Liver (tissue), 9 donors: ENCODE measurements around the gene STOML1. TPM values are rescaled to one million over a fixed set of nuclear protein-coding genes. Genes with fewer than 3 reads are reported as not detected.

Source experiments
- DNase-seq: peaks from one replicate; pipeline ENCODE4 v3.0.0-alpha.2; 2017; ENCODE audit warnings: low spot score
- H3K27ac ChIP-seq, 2 donors: one replicate each; pipeline ENCODE4 v1.7.0; 2013; ENCODE audit warnings: inconsistent platforms in 2 of 2, low read length in 2 of 2, control low read depth in 1 of 2, low read depth in 1 of 2, mild to moderate bottlenecking in 1 of 2
- H3K27me3 ChIP-seq, 4 donors: one replicate each; pipeline versions ENCODE4 v1.6.1 to v1.7.0; 2013; ENCODE audit warnings: low read length in 3 of 4, inconsistent platforms in 1 of 4, mild to moderate bottlenecking in 1 of 4, moderate library complexity in 1 of 4; ENCODE audit not compliant: control insufficient read depth in 4 of 4, insufficient read depth in 4 of 4
- H3K36me3 ChIP-seq, 4 donors: one replicate each; pipeline versions ENCODE4 v1.6.1 to v1.7.0; 2013; ENCODE audit warnings: low read length in 3 of 4, mild to moderate bottlenecking in 3 of 4, low read depth in 1 of 4, moderate library complexity in 1 of 4; ENCODE audit not compliant: control insufficient read depth in 4 of 4, insufficient read depth in 3 of 4
- H3K4me1 ChIP-seq, 4 donors: one replicate each; pipeline versions ENCODE4 v1.6.1 to v1.7.0; 2013; ENCODE audit warnings: low read length in 3 of 4, mild to moderate bottlenecking in 3 of 4, moderate library complexity in 1 of 4; ENCODE audit not compliant: control insufficient read depth in 4 of 4, insufficient read depth in 4 of 4
- H3K4me3 ChIP-seq, 3 donors: one replicate each; pipeline versions ENCODE4 v1.6.1 to v1.7.0; 2013; ENCODE audit warnings: low read length in 3 of 3, control low read depth in 1 of 3, low read depth in 1 of 3, mild to moderate bottlenecking in 1 of 3
- H3K9ac ChIP-seq, 2 donors: one replicate each; pipeline ENCODE4 v1.7.0; 2013; ENCODE audit warnings: low read length in 2 of 2, mild to moderate bottlenecking in 2 of 2, moderate library complexity in 2 of 2, control low read depth in 1 of 2, low read depth in 1 of 2
- H3K9me3 ChIP-seq, 4 donors: one replicate each; pipeline versions ENCODE4 v1.6.1 to v1.7.0; 2013; ENCODE audit warnings: low read length in 3 of 4; ENCODE audit not compliant: control insufficient read depth in 4 of 4
- ATF3 ChIP-seq: IDR thresholded peaks from 2 replicates; pipeline ENCODE4 v1.6.1; 2016; ENCODE audit warnings: antibody characterized with exemption
- EGR1 ChIP-seq, 2 donors: IDR thresholded peaks; 2 replicates each; pipeline ENCODE4 v1.6.1; 2016 to 2018; ENCODE audit warnings: antibody characterized with exemption in 2 of 2, low read depth in 2 of 2
- FOXA1 ChIP-seq: IDR thresholded peaks from 2 replicates; pipeline ENCODE4 v1.6.1; 2016; ENCODE audit warnings: antibody characterized with exemption
- FOXA2 ChIP-seq: IDR thresholded peaks from 2 replicates; pipeline ENCODE4 v1.6.1; 2016; ENCODE audit warnings: antibody characterized with exemption
- GABPA ChIP-seq, 2 donors: IDR thresholded peaks in 1 of 2; conservative IDR thresholded peaks in 1 of 2; 2 replicates each; pipeline ENCODE4 v1.6.1; 2016; ENCODE audit warnings: antibody characterized with exemption in 2 of 2, mild to moderate bottlenecking in 1 of 2, moderate library complexity in 1 of 2
- HNF4A ChIP-seq, 2 donors: conservative IDR thresholded peaks; 2 replicates each; pipeline ENCODE4 v1.6.1; 2016; ENCODE audit warnings: antibody characterized with exemption in 2 of 2, mild to moderate bottlenecking in 2 of 2
- HNF4G ChIP-seq: IDR thresholded peaks from 2 replicates; pipeline ENCODE4 v1.6.1; 2016; ENCODE audit warnings: antibody characterized with exemption
- MAX ChIP-seq: IDR thresholded peaks from 2 replicates; pipeline ENCODE4 v1.6.1; 2016; ENCODE audit warnings: antibody characterized with exemption
- RAD21 ChIP-seq, 2 donors: IDR thresholded peaks; 2 replicates each; pipeline ENCODE4 v1.6.1; 2016; ENCODE audit warnings: antibody characterized with exemption in 2 of 2, mild to moderate bottlenecking in 2 of 2
- RXRA ChIP-seq, 2 donors: IDR thresholded peaks; 2 replicates each; pipeline ENCODE4 v1.6.1; 2017 to 2018; ENCODE audit warnings: antibody characterized with exemption in 2 of 2, mild to moderate bottlenecking in 1 of 2
- SP1 ChIP-seq: IDR thresholded peaks from 2 replicates; pipeline ENCODE4 v1.6.1; 2018; ENCODE audit warnings: antibody characterized with exemption, mild to moderate bottlenecking
- TAF1 ChIP-seq: conservative IDR thresholded peaks from 2 replicates; pipeline ENCODE4 v1.6.1; 2016; ENCODE audit warnings: antibody characterized with exemption, mild to moderate bottlenecking
- YY1 ChIP-seq: IDR thresholded peaks from 2 replicates; pipeline ENCODE4 v1.6.1; 2016; ENCODE audit warnings: antibody characterized with exemption, mild to moderate bottlenecking
- WGBS: extraction: QIAGEN DNeasy Blood & Tissue Kit; methylation state at CpG from one replicate; pipeline ENCODE4 v1.1.7; 2013; 5-methylcytosine and 5-hydroxymethylcytosine counted together
- polyA plus RNA-seq, 2 donors: library from polyadenylated mRNA; stranded (reverse) in 1 of 2; unstranded in 1 of 2; fragments of 200-250 nt in 1 of 2; fragments of >200 nt in 1 of 2; fragmentation: Nextera tagmentation in 1 of 2; extraction: Ambion mirVana in 1 of 2; gene quantifications; one replicate each; pipeline versions ENCODE4 v1.2.1 to v1.2.3, GENCODE V29; 2013 to 2015
- total RNA-seq, 2 donors: library from RNA; depleted of rRNA; stranded (reverse); fragments of >200 nt; gene quantifications; one replicate each; pipeline ENCODE4 v1.2.3, GENCODE V29; 2014
- TF ChIP-seq, protein P1 (sequence below): fragments of 150-350 bp; IDR thresholded peaks from 2 replicates; pipeline ENCODE4 v1.5.1; 2017; ENCODE audit warnings: improper control_type of control experiment, low read depth, low read length; ENCODE audit not compliant: missing input control
- donor health status: healthy.
- donor health status: healthy.
- donor health status: healthy.
- donor health status: healthy.
- donor health status: healthy.

STOML1 gene
- total and polyA plus RNA-seq, 4 donors, result 5.4 to 9.4 (median 6.4) TPM

DNA sequence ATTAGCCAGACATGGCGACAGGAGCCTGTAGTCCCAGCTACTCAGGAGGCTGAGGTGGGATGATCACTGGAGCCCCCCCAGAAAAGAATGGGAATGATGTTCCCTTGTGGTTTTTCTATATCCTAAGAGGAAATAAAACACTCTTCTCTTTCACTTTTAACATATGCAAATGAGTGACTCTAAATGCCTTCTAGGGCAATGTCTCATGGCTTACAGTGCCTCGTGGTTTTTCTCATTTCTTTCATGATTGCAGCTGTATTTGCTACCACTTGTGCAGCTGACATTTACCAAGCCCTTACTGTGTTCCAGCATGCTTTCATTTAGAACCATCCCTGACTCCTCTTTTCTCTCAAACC, 26.4 kb downstream of the STOML1 start:
- no peak overlapping the region for H3K4me3 ChIP-seq
- no peak for TF ChIP-seq HNF4G
- TF ChIP-seq MAX, result no peak
- no peak for TF ChIP-seq ATF3
- TF ChIP-seq FOXA1, result no peak
- no peak for TF ChIP-seq YY1
- no peak for TF ChIP-seq RXRA (IDR thresholded peaks at IDR 0.05)
- TF ChIP-seq GABPA (IDR thresholded peaks at IDR 0.05 in 1 of 2, conservative IDR thresholded peaks at IDR 0.05 in 1 of 2), result no peak
- no peaks in the 10 kb centered on the region for H3K9me3 ChIP-seq
- no peak overlapping the region for H3K27ac ChIP-seq
- no peaks in the 10 kb centered on the region for H3K36me3 ChIP-seq
- no peak for DNase-seq
- 55% methylated on average over 2 of the region's 2 CpGs for WGBS
- no peaks in the 10 kb centered on the region for H3K27me3 ChIP-seq
- peaks cover 0 to 6% (median 1%) of the 10 kb centered on the region in 4 donors for H3K4me1 ChIP-seq
- no peak overlapping the region for H3K9ac ChIP-seq

DNA sequence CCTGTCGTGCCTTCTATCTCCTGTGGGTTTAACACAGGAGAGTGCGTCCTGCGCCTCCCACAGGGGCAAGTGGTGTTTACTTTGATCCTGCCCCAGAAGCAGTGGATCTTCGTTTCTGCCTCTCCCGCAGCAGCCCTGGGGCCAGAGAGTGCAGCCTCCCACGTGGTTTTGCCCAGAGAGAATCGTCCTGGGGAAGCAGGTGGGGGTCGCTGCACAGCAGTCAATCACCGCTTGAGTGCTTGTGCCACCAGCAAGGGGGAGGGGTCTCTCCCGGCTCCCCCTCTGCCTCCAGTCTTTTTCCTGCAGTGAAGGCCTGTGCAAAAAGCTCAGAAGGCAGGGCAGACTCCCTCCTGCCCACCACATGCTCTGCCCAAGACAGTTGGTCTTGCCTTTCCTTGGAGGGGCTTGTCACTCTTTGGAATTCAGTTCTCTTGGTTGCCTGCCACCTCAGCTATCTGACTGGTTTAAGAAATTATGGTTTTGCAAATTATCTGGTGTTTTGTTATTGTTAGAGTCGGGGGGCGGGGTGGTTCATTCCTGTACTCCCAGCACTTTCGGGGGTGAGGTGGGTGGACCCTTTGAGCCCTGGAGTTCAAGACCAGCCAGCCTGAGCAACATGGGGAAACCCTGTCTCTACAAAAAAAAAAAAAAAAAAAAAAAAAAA, 26.9 kb downstream of the STOML1 start:
- Histone ChIP-seq H3K9me3 (no peaks in the 10 kb centered on the region), H3K27ac (no peak overlapping the region), H3K9ac (no peak overlapping the region), H3K4me3 (no peak overlapping the region), H3K27me3 (no peaks in the 10 kb centered on the region), H3K4me1 (peaks cover 0 to 6% (median 1%) of the 10 kb centered on the region in 4 donors), H3K36me3 (no peaks in the 10 kb centered on the region)
- DNase-seq, result no peak
- TF ChIP-seq FOXA2 (no peak), MAX (no peak), ATF3 (no peak), HNF4G (no peak), RXRA (IDR thresholded peaks at IDR 0.05) (no peak), GABPA (IDR thresholded peaks at IDR 0.05 in 1 of 2, conservative IDR thresholded peaks at IDR 0.05 in 1 of 2) (no peak), TAF1 (no peak), YY1 (no peak), SP1 (no peak), FOXA1 (no peak), EGR1 (IDR thresholded peaks at IDR 0.05; ENCODE audit: low read depth in 2 of 2) (no peak), HNF4A (conservative IDR thresholded peaks at IDR 0.05) (no peak)
- TF ChIP-seq, protein P1, sequence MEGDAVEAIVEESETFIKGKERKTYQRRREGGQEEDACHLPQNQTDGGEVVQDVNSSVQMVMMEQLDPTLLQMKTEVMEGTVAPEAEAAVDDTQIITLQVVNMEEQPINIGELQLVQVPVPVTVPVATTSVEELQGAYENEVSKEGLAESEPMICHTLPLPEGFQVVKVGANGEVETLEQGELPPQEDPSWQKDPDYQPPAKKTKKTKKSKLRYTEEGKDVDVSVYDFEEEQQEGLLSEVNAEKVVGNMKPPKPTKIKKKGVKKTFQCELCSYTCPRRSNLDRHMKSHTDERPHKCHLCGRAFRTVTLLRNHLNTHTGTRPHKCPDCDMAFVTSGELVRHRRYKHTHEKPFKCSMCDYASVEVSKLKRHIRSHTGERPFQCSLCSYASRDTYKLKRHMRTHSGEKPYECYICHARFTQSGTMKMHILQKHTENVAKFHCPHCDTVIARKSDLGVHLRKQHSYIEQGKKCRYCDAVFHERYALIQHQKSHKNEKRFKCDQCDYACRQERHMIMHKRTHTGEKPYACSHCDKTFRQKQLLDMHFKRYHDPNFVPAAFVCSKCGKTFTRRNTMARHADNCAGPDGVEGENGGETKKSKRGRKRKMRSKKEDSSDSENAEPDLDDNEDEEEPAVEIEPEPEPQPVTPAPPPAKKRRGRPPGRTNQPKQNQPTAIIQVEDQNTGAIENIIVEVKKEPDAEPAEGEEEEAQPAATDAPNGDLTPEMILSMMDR, result no peak
- 25% methylated on average over 13 of the region's 13 CpGs for whole genome bisulfite sequencing

DNA sequence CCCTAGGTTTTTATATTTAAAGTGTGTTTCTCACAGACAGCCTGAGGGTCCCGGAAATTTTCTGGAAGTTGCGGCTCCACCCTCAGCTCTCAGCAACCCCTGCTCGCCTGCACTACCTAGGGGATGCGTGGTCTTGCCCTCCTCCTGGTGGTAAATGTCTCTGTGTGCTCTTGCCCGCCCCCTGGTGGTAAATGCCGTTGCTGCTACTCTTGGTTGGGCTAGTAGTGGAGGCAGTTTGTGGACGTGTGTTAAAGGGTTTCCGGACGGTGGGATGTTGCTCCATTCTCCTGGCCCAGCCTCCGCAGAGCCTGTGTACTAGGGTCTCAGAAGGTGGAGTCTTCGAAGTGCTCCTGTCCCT, 27.4 kb downstream of the STOML1 start:
- Histone ChIP-seq H3K36me3 (no peaks in the 10 kb centered on the region), H3K4me1 (peaks cover 0 to 6% (median 1%) of the 10 kb centered on the region in 4 donors), H3K27ac (no peak overlapping the region), H3K9me3 (no peaks in the 10 kb centered on the region), H3K9ac (no peak overlapping the region), H3K4me3 (no peak overlapping the region), H3K27me3 (no peaks in the 10 kb centered on the region)
- DNase-seq, result peak; percentile 90
- WGBS, result 6% methylated on average over 11 of the region's 11 CpGs
- TF ChIP-seq GABPA (IDR thresholded peaks at IDR 0.05 in 1 of 2, conservative IDR thresholded peaks at IDR 0.05 in 1 of 2), result no peak
- TF ChIP-seq RXRA (IDR thresholded peaks at IDR 0.05), result no peak
- TF ChIP-seq RAD21 (IDR thresholded peaks at IDR 0.05), result peak; percentile 70 to 84
- TF ChIP-seq, protein P1, result peak; percentile 86
